22Rv1 (cell line): ENCODE results near the gene ACAD8.
"Not testable (repeated sequence)": the region's sequence is repeated elsewhere in the genome, so short reads cannot be mapped to it uniquely, and the experiment has no call there.

Experiments used
- CTCF ChIP-seq: fragments of 450-650 bp; IDR thresholded peaks from 2 replicates; pipeline ENCODE4 v1.5.1; 2017; ENCODE audit warnings: mild to moderate bottlenecking
- ZFX ChIP-seq: fragments of 450-650 bp; IDR thresholded peaks from 2 replicates; pipeline ENCODE4 v1.6.1; 2017; ENCODE audit warnings: antibody characterized with exemption, borderline replicate concordance

GRCh38 chr11:134255184-134255561, 1.8 kb downstream of the ACAD8 start:
- TF ChIP-seq CTCF, ZFX: not testable (repeated sequence)
